Right atrium auricular region (tissue), 2 donors: ENCODE data around the gene CUX1. TPM values are rescaled to one million over a fixed set of nuclear protein-coding genes. Genes with fewer than 3 reads are reported as not detected.
"Not testable (repeated sequence)": the region's sequence is repeated elsewhere in the genome, so short reads cannot be mapped to it uniquely, and the experiment has no call there.

Source experiments
- DNase-seq: peaks from one replicate; pipeline ENCODE4 v3.0.0-alpha.2; 2019; ENCODE audit warnings: low spot score
- H3K27ac ChIP-seq, 2 donors: fragments of 200-600 bp; sonication (generic); 1 replicate in 1 of 2; 2 replicates in 1 of 2; pipeline ENCODE4 v1.5.1; 2016 to 2019
- H3K27me3 ChIP-seq, 2 donors: fragments of 200-600 bp; sonication (generic); one replicate each; pipeline versions ENCODE4 v1.5.1 to v1.6.0; 2017 to 2019
- H3K36me3 ChIP-seq: fragments of 200-600 bp; sonication (generic); one replicate; pipeline ENCODE4 v1.5.1; 2016
- H3K4me1 ChIP-seq, 2 donors: fragments of 200-600 bp; sonication (generic); one replicate each; pipeline versions ENCODE4 v1.5.1 to v1.6.0; 2017 to 2019
- H3K4me3 ChIP-seq, 2 donors: fragments of 200-600 bp; sonication (generic); 1 replicate in 1 of 2; 2 replicates in 1 of 2; pipeline ENCODE4 v1.5.1; 2017 to 2019; ENCODE audit warnings: mild to moderate bottlenecking in 1 of 2, moderate library complexity in 1 of 2
- H3K9me3 ChIP-seq, 2 donors: fragments of 200-600 bp; sonication (generic); one replicate each; pipeline ENCODE4 v1.5.1; 2019
- CTCF ChIP-seq, 2 donors: fragments of 200-600 bp; sonication (generic); IDR thresholded peaks; one replicate each; pipeline ENCODE4 v1.5.1; 2019; ENCODE audit warnings: antibody characterized with exemption in 2 of 2
- total RNA-seq, 2 donors: library from RNA; depleted of rRNA; stranded (reverse); fragments of >200 nt; gene quantifications; one replicate each; pipeline ENCODE4 v1.1.0, GENCODE V29; 2016

Gene CUX1
- total RNA-seq, 2 donors from 2014 or later, result 71.1 to 94.4 TPM

GRCh38 chr7:101829821-101830220, 12.4 kb downstream of the CUX1 start:
- H3K27ac ChIP-seq, result no peak overlapping the region
- no peaks in the 10 kb centered on the region for H3K36me3 ChIP-seq
- TF ChIP-seq CTCF (IDR thresholded peaks at IDR 0.05), result no peak
- peaks cover 0 to 32% of the 10 kb centered on the region in 2 donors for H3K4me1 ChIP-seq
- DNase-seq, result no peak
- H3K27me3 ChIP-seq, result no peaks in the 10 kb centered on the region
- no peaks in the 10 kb centered on the region for H3K9me3 ChIP-seq
- H3K4me3 ChIP-seq, result no peak overlapping the region

- not testable (repeated sequence) for H3K9me3 ChIP-seq, H3K36me3 ChIP-seq, DNase-seq, H3K27me3 ChIP-seq, H3K27ac ChIP-seq, H3K4me3 ChIP-seq
- H3K4me1 ChIP-seq, result peaks cover 0 to 23% of the 10 kb centered on the region in 2 donors
Observed at GRCh38 chr7:101831396-101831795, 14.0 kb downstream of the CUX1 start.

GRCh38 chr7:101832205-101832631, 14.8 kb downstream of the CUX1 start:
- Histone ChIP-seq H3K27ac (no peak overlapping the region), H3K4me3 (no peak overlapping the region), H3K36me3 (no peaks in the 10 kb centered on the region), H3K9me3 (no peaks in the 10 kb centered on the region), H3K4me1 (peaks cover 0 to 16% of the 10 kb centered on the region in 2 donors), H3K27me3 (no peaks in the 10 kb centered on the region)
- TF ChIP-seq CTCF (IDR thresholded peaks at IDR 0.05), result no peak
- no peak for DNase-seq

GRCh38 chr7:101832685-101833375, 15.4 kb downstream of the CUX1 start:
- no peak for DNase-seq
- H3K27ac ChIP-seq, result no peak overlapping the region
- H3K4me3 ChIP-seq, result no peak overlapping the region
- peaks cover 0 to 16% of the 10 kb centered on the region in 2 donors for H3K4me1 ChIP-seq
- no peaks in the 10 kb centered on the region for H3K27me3 ChIP-seq
- H3K9me3 ChIP-seq, result no peaks in the 10 kb centered on the region
- no peaks in the 10 kb centered on the region for H3K36me3 ChIP-seq
- no peak for TF ChIP-seq CTCF (IDR thresholded peaks at IDR 0.05)

GRCh38 chr7:101833799-101834198, 16.4 kb downstream of the CUX1 start:
- Histone ChIP-seq H3K9me3 (no peaks in the 10 kb centered on the region), H3K4me1 (peaks cover 0 to 10% of the 10 kb centered on the region in 2 donors), H3K36me3 (no peaks in the 10 kb centered on the region), H3K27me3 (no peaks in the 10 kb centered on the region), H3K27ac (no peak overlapping the region), H3K4me3 (no peak overlapping the region)
- no peak for TF ChIP-seq CTCF (IDR thresholded peaks at IDR 0.05)
- no peak for DNase-seq

GRCh38 chr7:101835136-101835535, 17.7 kb downstream of the CUX1 start:
- H3K27ac ChIP-seq, result no peak overlapping the region
- TF ChIP-seq CTCF (IDR thresholded peaks at IDR 0.05), result no peak
- DNase-seq, result no peak
- no peak overlapping the region for H3K4me3 ChIP-seq
- no peaks in the 10 kb centered on the region for H3K36me3 ChIP-seq
- H3K27me3 ChIP-seq, result no peaks in the 10 kb centered on the region
- no peaks in the 10 kb centered on the region for H3K9me3 ChIP-seq
- H3K4me1 ChIP-seq, result no peaks in the 10 kb centered on the region

- not testable (repeated sequence) for H3K36me3 ChIP-seq, H3K27ac ChIP-seq, H3K4me1 ChIP-seq, H3K9me3 ChIP-seq, DNase-seq, H3K27me3 ChIP-seq, H3K4me3 ChIP-seq
Observed at GRCh38 chr7:101837433-101837832, 20.0 kb downstream of the CUX1 start.
